ENCODE data around the gene PTPDC1.
"Not testable (repeated sequence)": the region's sequence is repeated elsewhere in the genome, so short reads cannot be mapped to it uniquely, and the experiment has no call there.

PTPDC1 gene

GRCh38 chr9:94086486-94087345 lies 2.5 kb downstream of the PTPDC1 start:
- no peaks in the 10 kb centered on the region for H3K36me3 ChIP-seq (ENCODE audit: control insufficient read depth, insufficient read depth, low read length)
- no peak overlapping the region for H3K27ac ChIP-seq (ENCODE audit: low read length)
- no peak for DNase-seq (ENCODE audit: low read depth, low spot score)
- H3K27me3 ChIP-seq (ENCODE audit: control insufficient read depth, insufficient read depth, low read length): no peaks in the 10 kb centered on the region
- WGBS (ENCODE audit: insufficient coverage, insufficient read length): no CpG with 5 or more reads among the region's 3 CpGs
- H3K4me1 ChIP-seq (ENCODE audit: control insufficient read depth, insufficient read depth, low read length): peaks cover 2% of the 10 kb centered on the region; the same call in 1 of the 2 replicates
- no peaks in the 10 kb centered on the region for H3K9me3 ChIP-seq (ENCODE audit: control insufficient read depth, insufficient read depth, low read length)
- H3K4me3 ChIP-seq (ENCODE audit: low read length): no peak overlapping the region

GRCh38 chr9:94094219-94095145 lies 10.2 kb downstream of the PTPDC1 start:
- DNase-seq (ENCODE audit: low read depth, low spot score); H3K36me3 ChIP-seq (ENCODE audit: control insufficient read depth, insufficient read depth, low read length); H3K27ac ChIP-seq (ENCODE audit: low read length); H3K27me3 ChIP-seq (ENCODE audit: control insufficient read depth, insufficient read depth, low read length); H3K4me3 ChIP-seq (ENCODE audit: low read length); H3K9me3 ChIP-seq (ENCODE audit: control insufficient read depth, insufficient read depth, low read length); H3K4me1 ChIP-seq (ENCODE audit: control insufficient read depth, insufficient read depth, low read length): not testable (repeated sequence)
- WGBS (ENCODE audit: insufficient coverage, insufficient read length): no CpG with 5 or more reads among the region's 33 CpGs

- WGBS (ENCODE audit: insufficient coverage, insufficient read length): no CpG with 5 or more reads among the region's 9 CpGs
- H3K4me3 ChIP-seq (ENCODE audit: low read length): no peak overlapping the region
- H3K9me3 ChIP-seq (ENCODE audit: control insufficient read depth, insufficient read depth, low read length): no peaks in the 10 kb centered on the region
- no peak overlapping the region for H3K27ac ChIP-seq (ENCODE audit: low read length)
- peaks cover 2% of the 10 kb centered on the region for H3K4me1 ChIP-seq (ENCODE audit: control insufficient read depth, insufficient read depth, low read length)
- no peaks in the 10 kb centered on the region for H3K27me3 ChIP-seq (ENCODE audit: control insufficient read depth, insufficient read depth, low read length)
- DNase-seq (ENCODE audit: low read depth, low spot score): no peak
- H3K36me3 ChIP-seq (ENCODE audit: control insufficient read depth, insufficient read depth, low read length): no peaks in the 10 kb centered on the region
Measured at GRCh38 chr9:94096819-94097577, 12.7 kb downstream of the PTPDC1 start.

- H3K9me3 ChIP-seq (ENCODE audit: control insufficient read depth, insufficient read depth, low read length): no peaks in the 10 kb centered on the region
- no CpG with 5 or more reads among the region's 6 CpGs for WGBS (ENCODE audit: insufficient coverage, insufficient read length)
- peaks cover 2% of the 10 kb centered on the region for H3K4me1 ChIP-seq (ENCODE audit: control insufficient read depth, insufficient read depth, low read length)
- no peak overlapping the region for H3K27ac ChIP-seq (ENCODE audit: low read length)
- H3K4me3 ChIP-seq (ENCODE audit: low read length): no peak overlapping the region
- H3K27me3 ChIP-seq (ENCODE audit: control insufficient read depth, insufficient read depth, low read length): no peaks in the 10 kb centered on the region
- H3K36me3 ChIP-seq (ENCODE audit: control insufficient read depth, insufficient read depth, low read length): no peaks in the 10 kb centered on the region
- DNase-seq (ENCODE audit: low read depth, low spot score): no peak
Measured at GRCh38 chr9:94097788-94098414, 13.6 kb downstream of the PTPDC1 start.

- H3K4me1 ChIP-seq (ENCODE audit: control insufficient read depth, insufficient read depth, low read length): peaks cover 2% of the 10 kb centered on the region
- WGBS (ENCODE audit: insufficient coverage, insufficient read length): no CpG with 5 or more reads among the region's 2 CpGs
- H3K36me3 ChIP-seq (ENCODE audit: control insufficient read depth, insufficient read depth, low read length): no peaks in the 10 kb centered on the region
- H3K9me3 ChIP-seq (ENCODE audit: control insufficient read depth, insufficient read depth, low read length): no peaks in the 10 kb centered on the region
- H3K27me3 ChIP-seq (ENCODE audit: control insufficient read depth, insufficient read depth, low read length): no peaks in the 10 kb centered on the region
- no peak overlapping the region for H3K4me3 ChIP-seq (ENCODE audit: low read length)
- no peak for DNase-seq (ENCODE audit: low read depth, low spot score)
- no peak overlapping the region for H3K27ac ChIP-seq (ENCODE audit: low read length)
Measured at GRCh38 chr9:94100152-94100879, 16.1 kb downstream of the PTPDC1 start.

GRCh38 chr9:94101162-94101853 lies 17.0 kb downstream of the PTPDC1 start:
- no peak for DNase-seq (ENCODE audit: low read depth, low spot score)
- H3K36me3 ChIP-seq (ENCODE audit: control insufficient read depth, insufficient read depth, low read length): no peaks in the 10 kb centered on the region

GRCh38 chr9:94108584-94108983 lies 24.3 kb downstream of the PTPDC1 start:
- WGBS (ENCODE audit: insufficient coverage, insufficient read length): no CpG with 5 or more reads among the region's 3 CpGs
- no peak for DNase-seq (ENCODE audit: low read depth, low spot score)
- no peak overlapping the region for H3K27ac ChIP-seq (ENCODE audit: low read length)

More at GRCh38 chr9:94101162-94101853, 17.0 kb downstream of the PTPDC1 start:
- H3K4me3 ChIP-seq (ENCODE audit: low read length): no peak overlapping the region
- no peaks in the 10 kb centered on the region for H3K9me3 ChIP-seq (ENCODE audit: control insufficient read depth, insufficient read depth, low read length)
- no peak overlapping the region for H3K27ac ChIP-seq (ENCODE audit: low read length)
- no peaks in the 10 kb centered on the region for H3K4me1 ChIP-seq (ENCODE audit: control insufficient read depth, insufficient read depth, low read length)
- no CpG with 5 or more reads among the region's 7 CpGs for WGBS (ENCODE audit: insufficient coverage, insufficient read length)
- no peaks in the 10 kb centered on the region for H3K27me3 ChIP-seq (ENCODE audit: control insufficient read depth, insufficient read depth, low read length)

GRCh38 chr9:94110821-94111252 lies 26.6 kb downstream of the PTPDC1 start:
- Histone ChIP-seq H3K27ac (ENCODE audit: low read length) (no peak overlapping the region), H3K36me3 (ENCODE audit: control insufficient read depth, insufficient read depth, low read length) (no peaks in the 10 kb centered on the region), H3K4me1 (ENCODE audit: control insufficient read depth, insufficient read depth, low read length) (no peaks in the 10 kb centered on the region), H3K27me3 (ENCODE audit: control insufficient read depth, insufficient read depth, low read length) (no peaks in the 10 kb centered on the region), H3K9me3 (ENCODE audit: control insufficient read depth, insufficient read depth, low read length) (no peaks in the 10 kb centered on the region), H3K4me3 (ENCODE audit: low read length) (no peak overlapping the region)
- WGBS (ENCODE audit: insufficient coverage, insufficient read length): no CpG with 5 or more reads among the region's 3 CpGs
- DNase-seq (ENCODE audit: low read depth, low spot score): no peak

More at GRCh38 chr9:94108584-94108983, 24.3 kb downstream of the PTPDC1 start:
- no peak overlapping the region for H3K4me3 ChIP-seq (ENCODE audit: low read length)
- no peaks in the 10 kb centered on the region for H3K9me3 ChIP-seq (ENCODE audit: control insufficient read depth, insufficient read depth, low read length)
- no peaks in the 10 kb centered on the region for H3K27me3 ChIP-seq (ENCODE audit: control insufficient read depth, insufficient read depth, low read length)
- H3K4me1 ChIP-seq (ENCODE audit: control insufficient read depth, insufficient read depth, low read length): no peaks in the 10 kb centered on the region
- H3K36me3 ChIP-seq (ENCODE audit: control insufficient read depth, insufficient read depth, low read length): no peaks in the 10 kb centered on the region

- Histone ChIP-seq H3K4me3 (ENCODE audit: low read length) (no peak overlapping the region), H3K36me3 (ENCODE audit: control insufficient read depth, insufficient read depth, low read length) (no peaks in the 10 kb centered on the region)
Measured at GRCh38 chr9:94111446-94111845, 27.2 kb downstream of the PTPDC1 start.

More at GRCh38 chr9:94111446-94111845, 27.2 kb downstream of the PTPDC1 start:
- Histone ChIP-seq H3K27me3 (ENCODE audit: control insufficient read depth, insufficient read depth, low read length) (no peaks in the 10 kb centered on the region), H3K4me1 (ENCODE audit: control insufficient read depth, insufficient read depth, low read length) (no peaks in the 10 kb centered on the region), H3K27ac (ENCODE audit: low read length) (no peak overlapping the region), H3K9me3 (ENCODE audit: control insufficient read depth, insufficient read depth, low read length) (no peaks in the 10 kb centered on the region)
- no CpG with 5 or more reads among the region's 2 CpGs for WGBS (ENCODE audit: insufficient coverage, insufficient read length)
- no peak for DNase-seq (ENCODE audit: low read depth, low spot score)
